HepG2 (cell line): ENCODE results near the gene ZG16B.
A peak's percentile ranks its signal among the peaks of the same experiment; 100 is the strongest.

Experiments
- BCLAF1 ChIP-seq: fragments of 450-650 bp; IDR thresholded peaks from 2 replicates; pipeline ENCODE4 v1.6.1; 2017; ENCODE audit warnings: mild to moderate bottlenecking
- EZH2 ChIP-seq: conservative IDR thresholded peaks from 2 replicates; pipeline ENCODE4 v1.6.1; 2012; ENCODE audit warnings: mild to moderate bottlenecking, low read depth, low read length, moderate library complexity
- KLF11 ChIP-seq: IDR thresholded peaks from 2 replicates; pipeline ENCODE4 v1.6.1; 2016; ENCODE audit warnings: missing compliant biosample characterization
- NFE2L1 ChIP-seq: sonication (generic); formaldehyde crosslinking; IDR thresholded peaks from 2 replicates; pipeline ENCODE4 v1.4.0; 2020; ENCODE audit warnings: missing genetic modification reagents, mild to moderate bottlenecking, borderline replicate concordance
- SOX5 ChIP-seq: IDR thresholded peaks from 2 replicates; pipeline ENCODE4 v1.6.1; 2016; ENCODE audit warnings: borderline replicate concordance
- SYNCRIP ChIP-seq: fragments of 200-400 bp; formaldehyde crosslinking; IDR thresholded peaks from 2 replicates; pipeline ENCODE4 v1.6.1; 2018; ENCODE audit warnings: mild to moderate bottlenecking, low read depth, low read length; ENCODE audit not compliant: insufficient read depth
- ZNF501 ChIP-seq: sonication (generic); formaldehyde crosslinking; IDR thresholded peaks from 2 replicates; pipeline ENCODE4 v1.5.1; 2020; ENCODE audit warnings: mild to moderate bottlenecking, moderate library complexity, missing genetic modification reagents
- TF ChIP-seq, protein P1 (sequence below): sonication (generic); formaldehyde crosslinking; IDR thresholded peaks from 2 replicates; pipeline ENCODE4 v1.9.0; 2021; ENCODE audit warnings: missing genetic modification reagents, borderline replicate concordance
- TF ChIP-seq, protein P2 (sequence below): sonication (generic); formaldehyde crosslinking; IDR thresholded peaks from 2 replicates; pipeline ENCODE4 v1.5.0; 2020; ENCODE audit warnings: mild to moderate bottlenecking, missing genetic modification reagents, moderate library complexity
- TF ChIP-seq, protein P3 (sequence below): sonication (generic); formaldehyde crosslinking; IDR thresholded peaks from 2 replicates; pipeline ENCODE4 v1.9.0; 2021; ENCODE audit warnings: missing genetic modification reagents, borderline replicate concordance

DNA sequence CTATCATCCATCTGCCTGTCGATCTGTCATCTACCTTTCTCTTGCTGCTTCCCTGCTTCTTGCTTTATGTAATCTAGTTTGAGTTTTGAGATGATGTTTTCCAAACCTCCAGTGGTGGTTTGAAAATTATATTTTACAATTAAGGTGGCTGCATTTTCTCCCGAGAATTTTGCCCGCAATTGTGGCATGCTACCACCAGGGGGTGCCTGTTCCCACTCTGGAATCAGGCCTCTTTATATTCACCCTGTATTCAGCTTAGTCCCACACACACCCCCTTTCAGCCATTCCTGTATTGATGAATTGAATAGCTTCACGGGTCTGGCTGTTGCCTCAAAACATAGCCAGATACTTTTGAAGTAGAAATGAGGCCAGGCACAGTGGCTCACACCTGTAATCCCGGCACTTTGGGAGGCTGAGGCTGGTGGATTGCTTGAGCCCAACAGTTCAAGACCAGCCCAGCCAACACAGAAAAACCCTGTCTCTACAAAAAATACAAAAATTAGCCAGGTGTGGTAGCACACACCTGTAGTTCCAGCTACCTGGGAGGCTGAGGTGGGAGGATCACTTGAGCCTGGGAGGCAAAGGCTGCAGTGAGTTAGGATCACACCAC, 24.7 kb downstream of the ZG16B start:
- TF ChIP-seq BCLAF1 (no peak), SYNCRIP (no peak), KLF11 (CRISPR knock-in tag) (no peak), NFE2L1 (CRISPR knock-in tag) (no peak), EZH2 (no peak), SOX5 (CRISPR knock-in tag) (no peak), ZNF501 (CRISPR knock-in tag) (no peak)
- TF ChIP-seq, protein P1, sequence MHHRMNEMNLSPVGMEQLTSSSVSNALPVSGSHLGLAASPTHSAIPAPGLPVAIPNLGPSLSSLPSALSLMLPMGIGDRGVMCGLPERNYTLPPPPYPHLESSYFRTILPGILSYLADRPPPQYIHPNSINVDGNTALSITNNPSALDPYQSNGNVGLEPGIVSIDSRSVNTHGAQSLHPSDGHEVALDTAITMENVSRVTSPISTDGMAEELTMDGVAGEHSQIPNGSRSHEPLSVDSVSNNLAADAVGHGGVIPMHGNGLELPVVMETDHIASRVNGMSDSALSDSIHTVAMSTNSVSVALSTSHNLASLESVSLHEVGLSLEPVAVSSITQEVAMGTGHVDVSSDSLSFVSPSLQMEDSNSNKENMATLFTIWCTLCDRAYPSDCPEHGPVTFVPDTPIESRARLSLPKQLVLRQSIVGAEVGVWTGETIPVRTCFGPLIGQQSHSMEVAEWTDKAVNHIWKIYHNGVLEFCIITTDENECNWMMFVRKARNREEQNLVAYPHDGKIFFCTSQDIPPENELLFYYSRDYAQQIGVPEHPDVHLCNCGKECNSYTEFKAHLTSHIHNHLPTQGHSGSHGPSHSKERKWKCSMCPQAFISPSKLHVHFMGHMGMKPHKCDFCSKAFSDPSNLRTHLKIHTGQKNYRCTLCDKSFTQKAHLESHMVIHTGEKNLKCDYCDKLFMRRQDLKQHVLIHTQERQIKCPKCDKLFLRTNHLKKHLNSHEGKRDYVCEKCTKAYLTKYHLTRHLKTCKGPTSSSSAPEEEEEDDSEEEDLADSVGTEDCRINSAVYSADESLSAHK (CRISPR knock-in tag) = no peak
- TF ChIP-seq, protein P2, sequence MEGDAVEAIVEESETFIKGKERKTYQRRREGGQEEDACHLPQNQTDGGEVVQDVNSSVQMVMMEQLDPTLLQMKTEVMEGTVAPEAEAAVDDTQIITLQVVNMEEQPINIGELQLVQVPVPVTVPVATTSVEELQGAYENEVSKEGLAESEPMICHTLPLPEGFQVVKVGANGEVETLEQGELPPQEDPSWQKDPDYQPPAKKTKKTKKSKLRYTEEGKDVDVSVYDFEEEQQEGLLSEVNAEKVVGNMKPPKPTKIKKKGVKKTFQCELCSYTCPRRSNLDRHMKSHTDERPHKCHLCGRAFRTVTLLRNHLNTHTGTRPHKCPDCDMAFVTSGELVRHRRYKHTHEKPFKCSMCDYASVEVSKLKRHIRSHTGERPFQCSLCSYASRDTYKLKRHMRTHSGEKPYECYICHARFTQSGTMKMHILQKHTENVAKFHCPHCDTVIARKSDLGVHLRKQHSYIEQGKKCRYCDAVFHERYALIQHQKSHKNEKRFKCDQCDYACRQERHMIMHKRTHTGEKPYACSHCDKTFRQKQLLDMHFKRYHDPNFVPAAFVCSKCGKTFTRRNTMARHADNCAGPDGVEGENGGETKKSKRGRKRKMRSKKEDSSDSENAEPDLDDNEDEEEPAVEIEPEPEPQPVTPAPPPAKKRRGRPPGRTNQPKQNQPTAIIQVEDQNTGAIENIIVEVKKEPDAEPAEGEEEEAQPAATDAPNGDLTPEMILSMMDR = peak; percentile 64
- TF ChIP-seq, protein P3, sequence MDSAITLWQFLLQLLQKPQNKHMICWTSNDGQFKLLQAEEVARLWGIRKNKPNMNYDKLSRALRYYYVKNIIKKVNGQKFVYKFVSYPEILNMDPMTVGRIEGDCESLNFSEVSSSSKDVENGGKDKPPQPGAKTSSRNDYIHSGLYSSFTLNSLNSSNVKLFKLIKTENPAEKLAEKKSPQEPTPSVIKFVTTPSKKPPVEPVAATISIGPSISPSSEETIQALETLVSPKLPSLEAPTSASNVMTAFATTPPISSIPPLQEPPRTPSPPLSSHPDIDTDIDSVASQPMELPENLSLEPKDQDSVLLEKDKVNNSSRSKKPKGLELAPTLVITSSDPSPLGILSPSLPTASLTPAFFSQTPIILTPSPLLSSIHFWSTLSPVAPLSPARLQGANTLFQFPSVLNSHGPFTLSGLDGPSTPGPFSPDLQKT = no peak
